Subcutaneous adipose tissue (tissue), 4 donors: ENCODE data around the gene NDUFS2. TPM values are rescaled to one million over a fixed set of nuclear protein-coding genes. Genes with fewer than 3 reads are reported as not detected.

ENCODE experiments used
- total RNA-seq, 4 donors: library from RNA; depleted of rRNA; stranded (reverse); fragments of >200 nt; gene quantifications; one replicate each; pipeline ENCODE4 v1.1.0, GENCODE V29; 2016
- TF ChIP-seq, protein P1 (sequence below): fragments of 450-650 bp; IDR thresholded peaks from one replicate; pipeline ENCODE4 v1.5.1; 2016; ENCODE audit warnings: low read depth, mild to moderate bottlenecking, control low read depth, antibody characterized with exemption, moderate library complexity

NDUFS2 gene
- total RNA-seq = 100 to 1,000 TPM in 2 of 4 donors, 10 to 100 TPM in 2; 74.7 to 125 (median 106) TPM

DNA sequence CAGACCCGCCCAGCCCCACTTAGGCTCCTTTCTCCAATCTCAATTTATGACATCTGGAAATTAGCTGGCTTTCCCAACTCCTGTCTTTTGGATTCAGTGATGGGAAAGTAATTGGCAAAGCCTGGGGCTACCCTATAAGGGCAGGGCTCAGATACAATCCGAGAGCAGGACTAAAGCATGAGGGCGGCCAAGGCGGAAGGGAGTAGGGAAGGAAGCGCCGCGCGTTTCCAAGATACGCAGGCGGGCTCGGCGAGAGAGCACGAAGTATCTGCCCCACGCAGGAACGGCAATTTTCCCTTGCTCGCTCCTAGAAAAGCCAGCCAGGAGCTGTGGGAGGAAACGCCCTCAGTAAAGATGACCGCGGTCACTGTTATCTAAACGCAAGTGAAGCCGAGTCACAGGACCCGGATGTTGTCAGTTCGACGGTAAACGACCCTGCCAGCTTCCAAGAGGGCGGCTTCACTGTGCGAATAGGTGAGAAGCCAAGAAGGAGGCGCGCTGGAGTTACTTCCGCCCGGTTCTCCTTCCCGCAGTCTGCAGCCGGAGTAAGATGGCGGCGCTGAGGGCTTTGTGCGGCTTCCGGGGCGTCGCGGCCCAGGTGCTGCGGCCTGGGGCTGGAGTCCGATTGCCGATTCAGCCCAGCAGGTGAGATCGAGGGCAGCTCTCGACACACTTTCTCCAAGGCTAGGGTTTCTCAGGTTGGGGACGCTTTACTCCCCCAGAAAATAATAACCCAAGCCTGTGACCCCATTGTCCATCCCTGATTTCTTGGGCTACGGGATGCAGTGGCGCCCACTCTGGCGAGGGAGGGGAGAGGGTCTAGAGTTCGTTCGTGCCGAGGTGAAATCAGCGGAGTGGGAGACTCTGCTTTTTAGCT, at the start of gene NDUFS2:
Gene NDUFS2 (plus strand): TSS at position 532 of the 877 bp plus-strand sequence. CDS start 19 bp downstream, at position 551.
- TF ChIP-seq, protein P1, sequence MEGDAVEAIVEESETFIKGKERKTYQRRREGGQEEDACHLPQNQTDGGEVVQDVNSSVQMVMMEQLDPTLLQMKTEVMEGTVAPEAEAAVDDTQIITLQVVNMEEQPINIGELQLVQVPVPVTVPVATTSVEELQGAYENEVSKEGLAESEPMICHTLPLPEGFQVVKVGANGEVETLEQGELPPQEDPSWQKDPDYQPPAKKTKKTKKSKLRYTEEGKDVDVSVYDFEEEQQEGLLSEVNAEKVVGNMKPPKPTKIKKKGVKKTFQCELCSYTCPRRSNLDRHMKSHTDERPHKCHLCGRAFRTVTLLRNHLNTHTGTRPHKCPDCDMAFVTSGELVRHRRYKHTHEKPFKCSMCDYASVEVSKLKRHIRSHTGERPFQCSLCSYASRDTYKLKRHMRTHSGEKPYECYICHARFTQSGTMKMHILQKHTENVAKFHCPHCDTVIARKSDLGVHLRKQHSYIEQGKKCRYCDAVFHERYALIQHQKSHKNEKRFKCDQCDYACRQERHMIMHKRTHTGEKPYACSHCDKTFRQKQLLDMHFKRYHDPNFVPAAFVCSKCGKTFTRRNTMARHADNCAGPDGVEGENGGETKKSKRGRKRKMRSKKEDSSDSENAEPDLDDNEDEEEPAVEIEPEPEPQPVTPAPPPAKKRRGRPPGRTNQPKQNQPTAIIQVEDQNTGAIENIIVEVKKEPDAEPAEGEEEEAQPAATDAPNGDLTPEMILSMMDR = no peak

DNA sequence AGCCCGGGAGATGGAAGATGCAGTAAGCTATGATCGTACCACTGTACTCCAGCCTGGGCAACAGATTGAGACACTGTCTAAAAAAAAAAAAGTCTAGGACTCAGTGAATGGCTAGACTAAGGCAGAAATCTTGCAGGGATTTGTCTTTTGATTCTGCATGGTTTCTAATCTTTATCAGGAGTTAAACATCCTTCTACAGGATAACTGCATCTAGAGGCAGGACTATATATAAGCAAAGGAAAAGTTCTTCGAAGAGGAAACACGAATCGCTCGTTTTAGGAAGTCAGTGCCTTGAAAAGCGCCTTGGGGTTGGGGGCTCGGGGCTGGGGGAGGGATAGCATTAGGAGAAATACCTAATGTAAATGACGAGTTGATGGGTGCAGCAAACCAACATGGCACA, 49.0 kb upstream of the NDUFS2 start:
- TF ChIP-seq, protein P1 = no peak

DNA sequence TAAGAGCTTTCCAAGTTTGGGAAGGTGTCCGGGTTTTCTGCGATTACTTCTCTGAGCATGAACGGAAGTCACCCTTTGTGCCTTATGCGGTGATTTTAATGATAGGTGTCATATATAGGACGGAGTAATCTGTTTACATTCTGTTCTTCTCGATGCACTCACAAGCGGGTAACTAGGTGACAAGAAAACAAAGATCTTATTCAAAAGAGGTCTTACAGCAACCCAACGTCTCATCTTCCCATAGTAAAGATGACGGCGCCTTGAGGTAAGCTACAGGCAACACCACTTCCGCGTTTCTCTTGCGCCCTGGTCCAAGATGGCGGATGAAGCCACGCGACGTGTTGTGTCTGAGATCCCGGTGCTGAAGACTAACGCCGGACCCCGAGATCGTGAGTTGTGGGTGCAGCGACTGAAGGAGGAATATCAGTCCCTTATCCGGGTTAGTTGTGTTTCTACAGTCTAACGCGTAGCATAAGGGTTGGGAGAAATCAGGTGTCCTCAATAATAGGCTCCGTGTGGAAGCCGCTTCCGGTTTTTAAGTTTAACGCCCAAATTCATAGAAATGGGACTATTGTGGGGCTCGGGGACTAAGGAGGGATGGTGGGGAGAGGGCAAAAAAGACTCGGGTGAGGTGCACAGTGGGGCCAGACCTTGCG, 48.4 kb upstream of the NDUFS2 start, which contains the start of gene UFC1:
Gene UFC1 (plus strand): TSS at position 297 of the 656 bp plus-strand sequence. CDS start 20 bp downstream, at position 317.
- TF ChIP-seq, protein P1 = no peak

DNA sequence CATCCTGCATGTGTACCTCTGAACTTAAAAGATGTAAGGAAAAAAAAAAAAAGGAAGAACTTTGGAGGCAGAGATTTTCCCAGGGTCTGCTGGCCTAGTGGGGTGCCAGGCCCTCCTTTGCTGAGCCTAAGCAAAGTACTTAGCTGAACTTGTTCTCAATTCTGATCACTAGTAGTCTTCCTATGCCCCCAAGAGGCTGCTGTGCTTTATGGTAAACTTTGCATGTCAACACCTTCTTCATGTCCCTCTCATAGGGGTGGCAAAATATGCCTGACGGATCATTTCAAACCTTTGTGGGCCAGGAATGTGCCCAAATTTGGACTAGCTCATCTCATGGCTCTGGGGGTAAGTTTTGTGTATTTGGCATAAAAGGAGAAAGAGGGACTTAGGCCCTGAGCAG, 44.3 kb upstream of the NDUFS2 start:
- TF ChIP-seq, protein P1 = no peak

DNA sequence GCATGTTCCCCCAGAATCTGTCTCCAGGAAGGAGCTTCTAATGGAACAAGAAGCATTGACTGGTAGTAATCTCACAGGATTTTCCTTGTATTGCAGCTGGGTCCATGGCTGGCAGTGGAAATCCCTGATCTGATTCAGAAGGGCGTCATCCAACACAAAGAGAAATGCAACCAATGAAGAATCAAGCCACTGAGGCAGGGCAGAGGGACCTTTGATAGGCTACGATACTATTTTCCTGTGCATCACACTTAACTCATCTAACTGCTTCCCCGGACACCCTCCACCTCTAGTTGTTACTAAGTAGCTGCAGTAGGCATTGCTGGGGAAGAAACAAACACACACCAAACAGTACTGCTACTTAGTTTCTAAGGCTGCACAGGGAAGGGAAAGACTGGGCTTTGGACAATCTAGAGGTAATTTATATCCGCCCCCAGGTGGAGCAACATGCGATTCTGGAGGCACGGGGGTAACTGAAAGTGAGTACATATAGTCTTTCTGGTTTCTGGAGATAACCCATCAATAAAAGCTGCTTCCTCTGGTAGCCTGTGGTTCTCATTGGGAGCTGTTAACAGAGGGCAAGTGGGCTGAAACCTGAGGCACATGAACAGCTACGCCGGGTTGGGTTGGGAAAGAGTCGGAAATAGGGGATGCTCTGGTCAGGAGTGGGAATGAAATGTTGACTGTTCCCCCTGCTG, 43.7 kb upstream of the NDUFS2 start:
- TF ChIP-seq, protein P1 = no peak

DNA sequence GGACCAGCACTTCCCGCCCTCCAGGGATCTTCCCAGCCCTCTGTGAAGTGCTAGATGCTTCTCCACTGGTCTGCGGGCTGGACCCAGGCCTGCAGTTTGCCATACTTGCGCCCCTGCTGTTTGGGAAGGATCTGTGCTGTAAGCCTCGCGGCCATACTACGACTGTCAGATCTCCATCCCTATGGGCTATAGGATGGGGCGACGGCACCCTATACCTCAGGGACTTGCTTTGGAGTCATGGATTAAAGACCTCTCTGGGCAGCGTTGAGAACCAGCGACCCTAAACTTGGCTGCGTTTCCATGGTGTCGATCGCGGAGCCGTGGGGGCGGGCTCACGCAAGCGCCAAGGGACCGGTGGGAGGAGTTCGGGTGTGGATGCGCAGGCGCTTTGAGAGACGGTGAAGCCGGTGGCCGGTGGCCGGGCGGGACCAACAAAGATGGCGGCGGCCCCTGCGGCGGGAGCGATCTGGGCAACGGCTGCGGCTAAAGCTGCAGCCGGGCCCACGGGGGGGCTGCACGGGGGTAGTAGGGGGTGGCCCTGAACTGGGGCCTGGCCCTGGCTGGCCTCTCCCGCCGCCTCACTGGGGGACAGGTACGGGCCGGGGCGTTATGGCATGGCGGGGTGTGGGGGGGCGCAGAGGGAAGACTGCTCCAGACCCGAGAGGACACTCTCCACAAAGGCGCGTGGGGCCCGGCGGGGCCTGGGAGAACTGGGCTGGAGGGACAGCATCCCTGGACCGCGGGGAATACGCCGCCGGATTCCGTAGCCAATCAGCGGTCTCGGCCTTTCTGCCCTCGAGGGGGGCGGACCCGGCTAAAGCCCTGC, 42.9 kb upstream of the NDUFS2 start, which contains the start of gene USP21:
Gene USP21 (plus strand): TSS at position 414 of the 826 bp plus-strand sequence. CDS start 1,141 bp downstream, outside the sequence.
- TF ChIP-seq, protein P1 = no peak
